ENCODE data around the gene ZDHHC23. TPM values are rescaled to one million over a fixed set of nuclear protein-coding genes. Genes with fewer than 3 reads are reported as not detected.

The ZDHHC23 gene
- total RNA-seq, 4 donors from 2014 or later: 2.4 to 3.8 (median 3.1) TPM

DNA sequence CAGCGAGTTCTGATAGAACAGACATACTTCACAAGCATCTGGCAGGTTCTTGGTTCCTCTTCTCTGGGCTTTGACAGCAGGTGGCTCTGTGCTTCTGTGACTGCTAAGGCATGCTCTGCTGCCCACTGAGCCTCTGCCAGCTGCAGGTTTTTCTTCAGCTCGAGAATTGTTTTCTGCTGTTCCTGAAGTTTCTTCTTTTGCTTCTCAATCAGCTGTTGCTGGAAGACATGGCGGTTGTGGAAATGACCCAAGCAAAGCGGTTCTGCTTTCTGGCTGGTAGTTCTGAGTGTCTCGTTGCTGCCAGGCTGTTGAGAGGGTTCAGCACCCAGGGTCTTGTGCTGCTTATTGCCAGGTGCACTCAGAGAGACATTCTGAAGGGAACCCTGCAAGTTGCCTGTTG lies 57.7 kb downstream of the ZDHHC23 start:
- TF ChIP-seq, protein P1, sequence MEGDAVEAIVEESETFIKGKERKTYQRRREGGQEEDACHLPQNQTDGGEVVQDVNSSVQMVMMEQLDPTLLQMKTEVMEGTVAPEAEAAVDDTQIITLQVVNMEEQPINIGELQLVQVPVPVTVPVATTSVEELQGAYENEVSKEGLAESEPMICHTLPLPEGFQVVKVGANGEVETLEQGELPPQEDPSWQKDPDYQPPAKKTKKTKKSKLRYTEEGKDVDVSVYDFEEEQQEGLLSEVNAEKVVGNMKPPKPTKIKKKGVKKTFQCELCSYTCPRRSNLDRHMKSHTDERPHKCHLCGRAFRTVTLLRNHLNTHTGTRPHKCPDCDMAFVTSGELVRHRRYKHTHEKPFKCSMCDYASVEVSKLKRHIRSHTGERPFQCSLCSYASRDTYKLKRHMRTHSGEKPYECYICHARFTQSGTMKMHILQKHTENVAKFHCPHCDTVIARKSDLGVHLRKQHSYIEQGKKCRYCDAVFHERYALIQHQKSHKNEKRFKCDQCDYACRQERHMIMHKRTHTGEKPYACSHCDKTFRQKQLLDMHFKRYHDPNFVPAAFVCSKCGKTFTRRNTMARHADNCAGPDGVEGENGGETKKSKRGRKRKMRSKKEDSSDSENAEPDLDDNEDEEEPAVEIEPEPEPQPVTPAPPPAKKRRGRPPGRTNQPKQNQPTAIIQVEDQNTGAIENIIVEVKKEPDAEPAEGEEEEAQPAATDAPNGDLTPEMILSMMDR (IDR thresholded peaks at IDR 0.05; ENCODE audit: low read depth): no peak

DNA sequence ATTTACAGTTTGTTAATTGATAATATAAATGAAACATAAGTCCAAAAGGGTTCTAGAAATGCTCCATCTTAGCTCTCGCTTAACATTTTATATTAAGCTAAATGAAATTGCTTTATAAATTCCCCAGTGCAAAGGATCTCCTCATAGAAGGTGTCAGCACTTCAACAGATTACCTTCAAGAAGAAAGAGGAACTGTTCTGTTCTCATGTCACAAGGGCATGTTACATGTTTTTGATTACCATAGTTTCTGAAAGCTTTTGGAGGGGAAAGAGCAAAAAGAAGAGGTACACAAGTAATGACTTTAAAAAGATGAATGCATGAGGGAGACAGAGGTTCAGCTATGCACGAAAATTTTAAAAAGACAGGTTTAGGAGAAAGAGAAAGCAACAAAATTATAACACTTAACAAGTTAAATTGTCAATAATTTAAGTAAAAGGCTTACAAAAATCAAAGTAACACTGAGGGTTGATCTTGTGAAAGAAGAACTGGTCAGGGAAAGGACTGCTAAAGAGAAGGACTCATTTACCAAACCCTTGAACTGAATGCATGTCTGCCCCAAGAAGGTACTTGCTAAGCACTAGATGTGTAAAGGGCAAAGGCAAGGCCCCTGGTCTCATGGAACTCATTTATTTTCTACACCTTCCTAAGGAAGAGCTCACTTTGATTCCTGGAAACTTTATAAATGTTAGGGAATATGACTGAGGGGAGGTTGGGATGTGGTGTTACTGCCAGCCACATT lies 63.4 kb downstream of the ZDHHC23 start:
- TF ChIP-seq, protein P1 (IDR thresholded peaks at IDR 0.05; ENCODE audit: low read depth): no peak

Other genes with a start within 250 kb of the ZDHHC23 start
- 100 to 1,000 TPM in 3 of 4 donors, 10 to 100 TPM in 1; 86.1 to 223 (median 126) TPM for gene NAA50, start 201.8 kb upstream of the ZDHHC23 start, total RNA-seq
- gene ATP6V1A, start 201.0 kb upstream of the ZDHHC23 start, total RNA-seq: 10 to 100 TPM; 36.5 to 81.6 (median 52.6) TPM
- gene GRAMD1C, start 109.2 kb upstream of the ZDHHC23 start, total RNA-seq: 1 to 10 TPM in 3 of 4 donors, under 1 TPM in 1; 0.88 to 4.0 (median 1.8) TPM
- gene CCDC191, start 108.5 kb downstream of the ZDHHC23 start, total RNA-seq: 1 to 10 TPM; 3.2 to 5.1 (median 4.1) TPM
- 10 to 100 TPM; 13.4 to 22.2 (median 18.1) TPM for gene QTRT2, start 108.7 kb downstream of the ZDHHC23 start, total RNA-seq
- gene DRD3, start 231.0 kb downstream of the ZDHHC23 start, total RNA-seq: not detected